Measurements from ENCODE around the gene AGAP3. TPM values are rescaled to one million over a fixed set of nuclear protein-coding genes. Genes with fewer than 3 reads are reported as not detected.
A peak's percentile ranks its signal among the peaks of the same experiment; 100 is the strongest.

AGAP3 gene
- total RNA-seq, 1 donor from 2014 or later = 156 TPM

GRCh38 chr7:151074817-151075661, 11.2 kb upstream of the AGAP3 start:
- H3K4me2 ChIP-seq (ENCODE audit: low read length) = no peak overlapping the region
- H3K4me3 ChIP-seq (ENCODE audit: insufficient read depth, low read depth, low read length) = no peak overlapping the region
- H3K9ac ChIP-seq (ENCODE audit: low read length) = no peak overlapping the region
- Mint-ChIP-seq H3K9me3 (ENCODE audit: unreplicated experiment) (no peaks in the 10 kb centered on the region), H3K27ac (ENCODE audit: unreplicated experiment) (peak overlapping the region; percentile 47), H3K4me3 (ENCODE audit: unreplicated experiment) (no peak overlapping the region), H3K36me3 (ENCODE audit: low read depth, unreplicated experiment) (peaks cover 14% of the 10 kb centered on the region), H3K4me1 (ENCODE audit: low read depth, unreplicated experiment) (peaks cover 11% of the 10 kb centered on the region), H3K27me3 (ENCODE audit: low read depth, unreplicated experiment) (no peaks in the 10 kb centered on the region)
- peaks cover 21% of the 10 kb centered on the region for H3K36me3 ChIP-seq (ENCODE audit: insufficient read depth, low read length)
- no peaks in the 10 kb centered on the region for H3K27me3 ChIP-seq (ENCODE audit: insufficient read depth, low read length)
- peaks cover 14% of the 10 kb centered on the region for H3K4me1 ChIP-seq (ENCODE audit: insufficient read depth, low read length)
- H4K20me1 ChIP-seq (ENCODE audit: insufficient read depth, low read length) = peaks cover 57% of the 10 kb centered on the region
- H3K79me2 ChIP-seq (ENCODE audit: insufficient read depth, low read length) = peaks cover 25% of the 10 kb centered on the region
- no peak for FAIRE-seq
- H3K27ac ChIP-seq (ENCODE audit: low read depth, low read length) = no peak overlapping the region
- H2AFZ ChIP-seq (ENCODE audit: low read depth, low read length) = no peak overlapping the region
- no peak for DNase-seq (ENCODE audit: low read depth)
- TF ChIP-seq CTCF (IDR thresholded peaks at IDR 0.05; ENCODE audit: insufficient read depth, low read depth, low read length) (no peak), EZH2 (IDR thresholded peaks at IDR 0.05; ENCODE audit: insufficient read depth, low read length) (no peak)
- H3K9me3 ChIP-seq (ENCODE audit: insufficient read depth, low read depth, low read length) = no peaks in the 10 kb centered on the region

- Histone ChIP-seq H3K27ac (ENCODE audit: low read depth, low read length) (no peak overlapping the region), H3K27me3 (ENCODE audit: insufficient read depth, low read length) (no peaks in the 10 kb centered on the region), H2AFZ (ENCODE audit: low read depth, low read length) (no peak overlapping the region), H3K9ac (ENCODE audit: low read length) (no peak overlapping the region), H3K79me2 (ENCODE audit: insufficient read depth, low read length) (peaks cover 31% of the 10 kb centered on the region), H4K20me1 (ENCODE audit: insufficient read depth, low read length) (peaks cover 56% of the 10 kb centered on the region), H3K4me1 (ENCODE audit: insufficient read depth, low read length) (peaks cover 14% of the 10 kb centered on the region), H3K9me3 (ENCODE audit: insufficient read depth, low read depth, low read length) (no peaks in the 10 kb centered on the region), H3K4me2 (ENCODE audit: low read length) (no peak overlapping the region), H3K4me3 (ENCODE audit: insufficient read depth, low read depth, low read length) (no peak overlapping the region), H3K36me3 (ENCODE audit: insufficient read depth, low read length) (peaks cover 21% of the 10 kb centered on the region)
- no peaks in the 10 kb centered on the region for H3K9me3 Mint-ChIP-seq (ENCODE audit: unreplicated experiment)
- FAIRE-seq (no peak), DNase-seq (ENCODE audit: low read depth) (no peak)
- peaks cover 11% of the 10 kb centered on the region for H3K4me1 Mint-ChIP-seq (ENCODE audit: low read depth, unreplicated experiment)
- no peaks in the 10 kb centered on the region for H3K27me3 Mint-ChIP-seq (ENCODE audit: low read depth, unreplicated experiment)
- no peak overlapping the region for H3K4me3 Mint-ChIP-seq (ENCODE audit: unreplicated experiment)
- no peak overlapping the region for H3K27ac Mint-ChIP-seq (ENCODE audit: unreplicated experiment)
- no peak for TF ChIP-seq EZH2 (IDR thresholded peaks at IDR 0.05; ENCODE audit: insufficient read depth, low read length)
- no peak for TF ChIP-seq CTCF (IDR thresholded peaks at IDR 0.05; ENCODE audit: insufficient read depth, low read depth, low read length)
- peaks cover 14% of the 10 kb centered on the region for H3K36me3 Mint-ChIP-seq (ENCODE audit: low read depth, unreplicated experiment)
These were observed 10.7 kb upstream of the AGAP3 start for GRCh38 chr7:151075662-151075971.

- H2AFZ ChIP-seq (ENCODE audit: low read depth, low read length) = no peak overlapping the region
- no peak for DNase-seq (ENCODE audit: low read depth)
- peaks cover 56% of the 10 kb centered on the region for H4K20me1 ChIP-seq (ENCODE audit: insufficient read depth, low read length)
- peaks cover 21% of the 10 kb centered on the region for H3K36me3 ChIP-seq (ENCODE audit: insufficient read depth, low read length)
- H3K79me2 ChIP-seq (ENCODE audit: insufficient read depth, low read length) = peaks cover 31% of the 10 kb centered on the region
- peaks cover 14% of the 10 kb centered on the region for H3K36me3 Mint-ChIP-seq (ENCODE audit: low read depth, unreplicated experiment)
- TF ChIP-seq EZH2 (IDR thresholded peaks at IDR 0.05; ENCODE audit: insufficient read depth, low read length) = no peak
- no peak for TF ChIP-seq CTCF (IDR thresholded peaks at IDR 0.05; ENCODE audit: insufficient read depth, low read depth, low read length)
- H3K27ac ChIP-seq (ENCODE audit: low read depth, low read length) = no peak overlapping the region
- no peaks in the 10 kb centered on the region for H3K27me3 ChIP-seq (ENCODE audit: insufficient read depth, low read length)
- H3K27ac Mint-ChIP-seq (ENCODE audit: unreplicated experiment) = no peak overlapping the region
- FAIRE-seq = no peak
- no peaks in the 10 kb centered on the region for H3K27me3 Mint-ChIP-seq (ENCODE audit: low read depth, unreplicated experiment)
- no peak overlapping the region for H3K9ac ChIP-seq (ENCODE audit: low read length)
- H3K9me3 ChIP-seq (ENCODE audit: insufficient read depth, low read depth, low read length) = no peaks in the 10 kb centered on the region
- peaks cover 11% of the 10 kb centered on the region for H3K4me1 Mint-ChIP-seq (ENCODE audit: low read depth, unreplicated experiment)
- peak overlapping the region; percentile 45 for H3K4me3 Mint-ChIP-seq (ENCODE audit: unreplicated experiment)
- peaks cover 17% of the 10 kb centered on the region for H3K4me1 ChIP-seq (ENCODE audit: insufficient read depth, low read length)
- H3K4me2 ChIP-seq (ENCODE audit: low read length) = no peak overlapping the region
- no peak overlapping the region for H3K4me3 ChIP-seq (ENCODE audit: insufficient read depth, low read depth, low read length)
- H3K9me3 Mint-ChIP-seq (ENCODE audit: unreplicated experiment) = no peaks in the 10 kb centered on the region
These were observed 10.3 kb upstream of the AGAP3 start for GRCh38 chr7:151075978-151076426.

All from astrocyte (in vitro differentiated cells and primary cell).